GM18951 (cell line): Measurements from ENCODE around the gene RPS3A.
"Not testable (repeated sequence)": the region's sequence is repeated elsewhere in the genome, so short reads cannot be mapped to it uniquely, and the experiment has no call there.

ENCODE experiments used
- POLR2A ChIP-seq: IDR thresholded peaks from 4 replicates; pipeline ENCODE4 v1.6.1; 2011; ENCODE audit warnings: mild to moderate bottlenecking; ENCODE audit not compliant: insufficient read length, insufficient read depth; ENCODE audit errors: extremely low read depth
- in situ Hi-C: fragments of 300-500 bp; cut with MboI; formaldehyde crosslinking; loops from one replicate; pipeline ENCODE4 v1.12.0; 2022; ENCODE audit warnings: low sequenced_read_pairs, mixed read lengths, inconsistent platforms; ENCODE audit not compliant: unreplicated experiment

Gene RPS3A

GRCh38 chr4:151099229-151099975, at the start of gene RPS3A:
TSS of gene RPS3A (plus strand) at chr4:151099628. CDS start at chr4:151099653, 25 bp downstream.
- peak; percentile 96 for TF ChIP-seq POLR2A
- in situ Hi-C loops: no loop called here

DNA sequence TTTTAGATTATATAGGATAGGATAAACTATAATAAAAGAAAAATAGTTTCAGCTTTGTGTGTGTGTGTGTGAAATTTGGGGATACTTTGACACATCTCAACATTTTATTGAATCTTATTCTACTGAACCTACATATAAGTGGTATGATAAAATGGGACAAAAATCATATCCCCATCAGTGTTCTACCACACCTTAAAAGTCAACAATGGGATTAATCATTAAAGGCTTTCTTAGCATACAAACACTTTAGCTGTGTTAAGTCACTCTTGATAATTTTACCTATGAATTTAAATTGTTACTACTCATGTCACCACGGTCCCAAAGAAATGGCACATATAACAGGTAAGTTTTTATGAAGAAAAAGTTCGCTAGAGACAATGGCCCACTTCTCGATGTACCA, 46.6 kb upstream of the RPS3A start:
- no peak for TF ChIP-seq POLR2A
- in situ Hi-C loops: no loop called here

DNA sequence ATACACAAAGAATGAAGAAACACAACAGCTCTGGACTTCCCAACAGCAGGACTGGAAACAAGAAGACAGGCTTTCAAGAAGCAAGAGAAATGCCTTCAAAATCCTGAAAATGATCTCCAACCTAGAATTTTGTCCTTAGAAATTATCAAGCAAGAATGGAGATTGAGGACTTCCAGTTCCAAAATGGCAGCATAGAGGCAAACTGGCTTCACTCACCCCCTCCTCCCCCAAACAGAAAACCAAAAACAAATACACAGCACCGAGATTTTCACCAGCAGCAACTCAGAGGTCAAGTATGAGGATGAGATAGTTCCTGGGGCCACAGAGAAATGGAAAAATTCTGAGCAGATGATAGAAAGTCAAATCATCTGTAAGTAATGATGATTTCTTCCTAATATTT, 43.9 kb upstream of the RPS3A start:
- TF ChIP-seq POLR2A: no peak
- in situ Hi-C loops: no loop called here

DNA sequence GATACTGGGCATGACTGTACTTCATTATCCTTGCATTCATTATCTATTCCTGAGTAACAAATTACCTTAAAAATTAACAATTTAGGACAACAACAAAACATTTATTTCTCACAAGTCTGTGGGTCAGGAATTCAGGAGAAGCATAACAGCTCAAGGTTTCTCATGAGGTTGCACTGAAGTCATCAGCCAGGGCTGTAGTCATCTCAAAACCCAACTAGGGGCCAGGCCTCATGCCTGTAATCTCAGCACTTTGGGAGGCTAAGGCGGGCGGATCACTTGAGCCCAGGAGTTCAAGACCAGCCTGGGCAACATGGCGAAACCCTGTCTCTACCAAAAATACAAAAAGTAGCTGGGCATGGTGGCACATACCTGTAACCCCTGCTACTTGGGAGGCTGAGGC, 36.3 kb upstream of the RPS3A start:
- in situ Hi-C loops: not testable (repeated sequence)

DNA sequence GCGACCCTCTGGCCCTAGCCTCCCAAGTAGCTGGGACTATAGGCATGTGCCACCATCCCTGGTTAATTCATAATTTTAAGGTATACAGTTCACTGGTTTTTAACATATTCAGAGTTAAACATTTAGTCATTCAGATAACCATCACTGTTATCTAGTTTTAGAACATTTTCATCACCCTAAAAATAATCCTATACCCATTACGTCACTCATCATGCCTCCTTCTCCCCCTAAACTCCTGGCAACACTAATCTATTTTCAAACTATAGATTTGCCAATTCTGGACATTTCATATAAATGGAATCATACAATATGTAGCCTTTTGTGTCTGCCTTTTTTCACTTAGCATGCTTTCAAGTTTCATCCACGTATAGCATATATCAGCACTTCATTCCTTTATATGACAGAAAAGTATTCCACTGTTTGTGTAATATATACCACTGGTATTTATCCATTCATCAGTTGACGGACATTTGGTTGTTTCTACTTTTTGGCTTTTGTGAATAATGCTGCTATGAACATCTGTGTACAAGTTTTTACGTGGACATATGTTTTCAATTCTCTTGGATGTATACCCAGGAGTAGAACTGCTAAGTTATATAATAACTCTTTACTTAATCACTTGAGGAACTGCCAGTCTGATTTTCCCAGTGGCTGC, 32.0 kb upstream of the RPS3A start:
- no peak for TF ChIP-seq POLR2A
- in situ Hi-C loops: no loop called here

DNA sequence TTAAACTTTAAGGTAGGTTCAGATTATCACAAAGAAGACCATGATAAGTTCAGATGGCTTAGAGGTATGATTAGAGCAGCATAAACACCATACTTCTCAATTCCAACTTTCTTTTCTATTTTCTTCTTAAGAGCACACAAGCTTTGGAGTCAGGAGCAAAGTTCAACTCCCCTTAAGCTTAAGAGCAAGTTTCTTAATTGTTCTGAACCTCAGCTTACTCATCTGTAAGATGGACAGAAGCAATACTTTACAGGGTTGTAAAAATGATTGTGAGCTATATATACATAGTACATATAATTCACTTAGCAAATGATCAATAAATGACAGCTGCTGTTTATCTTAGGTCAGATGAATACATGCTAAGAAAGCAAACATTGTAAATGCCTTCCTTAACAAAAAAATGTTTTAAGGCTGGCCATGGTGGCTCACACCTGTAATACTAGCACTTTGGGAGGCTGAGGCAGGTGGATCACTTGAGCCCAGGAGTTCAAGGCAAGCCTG, 25.0 kb upstream of the RPS3A start:
- in situ Hi-C loops: no loop called here
- no peak for TF ChIP-seq POLR2A

GRCh38 chr4:151077978-151078377, 21.4 kb upstream of the RPS3A start:
- in situ Hi-C loops: not testable (repeated sequence)

DNA sequence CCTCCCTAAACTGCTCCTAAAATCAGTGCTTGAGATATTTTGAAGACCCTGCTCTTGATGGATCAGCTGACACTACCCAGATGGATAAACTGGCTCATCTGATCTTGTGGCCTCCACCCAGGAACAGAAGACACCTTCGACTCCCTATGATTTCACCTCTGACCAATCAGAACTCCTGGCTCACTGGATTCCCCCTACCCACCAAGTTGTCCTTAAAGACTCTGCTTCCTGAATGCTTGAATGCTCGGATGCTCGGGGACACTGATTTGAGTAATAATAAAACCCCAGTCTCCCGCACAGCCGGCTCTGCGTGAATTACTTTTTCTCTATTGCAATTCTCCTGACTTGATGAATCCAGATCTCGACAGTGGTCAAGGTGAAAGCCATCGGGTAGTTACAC, 12.0 kb upstream of the RPS3A start:
- in situ Hi-C loops: no loop called here
- no peak for TF ChIP-seq POLR2A

DNA sequence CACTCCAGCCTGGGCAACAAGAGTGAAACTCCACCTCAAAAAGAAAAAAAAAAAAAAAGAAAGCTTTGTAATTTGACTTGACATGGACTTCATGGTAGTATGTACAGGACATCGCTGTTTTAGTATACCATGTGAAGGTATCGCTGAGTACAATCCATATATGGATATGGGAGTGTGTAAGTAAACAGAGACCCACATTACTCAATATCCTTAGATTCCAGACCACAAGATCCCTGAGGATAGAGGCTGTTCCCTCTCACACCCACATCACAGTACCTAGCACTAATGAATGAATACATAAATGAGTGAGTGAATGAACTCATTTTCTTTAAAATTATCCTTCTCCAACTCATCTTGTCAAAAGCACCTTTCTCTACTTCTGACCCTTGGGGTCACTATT, 8.4 kb upstream of the RPS3A start:
- in situ Hi-C loops: no loop called here
- TF ChIP-seq POLR2A: no peak

DNA sequence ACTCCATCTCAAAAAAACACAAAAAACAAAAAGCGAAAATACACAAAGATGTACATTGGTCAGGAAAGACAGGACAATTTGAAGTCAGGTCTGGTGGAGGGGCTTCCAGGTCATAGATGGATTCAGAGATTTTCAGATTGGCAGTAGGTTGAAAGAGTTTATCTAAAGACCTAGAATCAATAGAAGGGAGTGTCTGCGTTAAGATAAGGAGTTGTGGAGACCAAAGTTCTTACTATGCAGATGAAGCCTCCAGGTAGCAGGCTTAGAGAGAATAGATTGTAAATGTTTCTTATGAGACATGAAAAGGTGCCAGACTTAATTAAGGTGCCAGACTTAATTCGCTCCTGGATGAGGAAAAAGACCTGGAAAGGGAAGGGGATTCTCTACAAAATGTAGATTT, 6.9 kb upstream of the RPS3A start:
- TF ChIP-seq POLR2A: no peak
- in situ Hi-C loops: no loop called here

- no peak for TF ChIP-seq POLR2A
- in situ Hi-C loops: no loop called here
Measured at GRCh38 chr4:151093203-151093602, 6.2 kb upstream of the RPS3A start.

DNA sequence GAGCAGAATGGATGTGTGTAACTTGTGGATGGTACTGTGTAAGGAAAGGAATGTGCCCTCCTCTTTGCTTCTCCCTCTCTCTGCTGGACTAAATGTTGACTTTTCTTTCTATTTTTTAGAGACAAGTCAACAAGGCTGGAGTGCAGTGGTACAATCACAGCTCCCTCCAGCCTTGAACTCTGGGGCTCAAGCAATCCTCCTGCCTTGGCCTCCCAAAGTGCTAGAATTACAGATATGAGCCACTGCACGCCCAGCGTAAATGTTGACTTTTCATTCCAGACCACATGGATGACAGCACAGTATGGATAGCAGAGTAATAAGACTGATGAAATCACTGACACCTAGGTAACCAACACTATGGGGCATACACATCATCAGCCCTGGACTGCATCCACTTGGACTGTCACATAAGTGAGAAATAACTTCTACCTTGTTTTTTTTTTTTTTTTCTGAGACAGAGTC, 5.1 kb upstream of the RPS3A start:
- in situ Hi-C loops: no loop called here
- no peak for TF ChIP-seq POLR2A

- in situ Hi-C loops: no loop called here
- TF ChIP-seq POLR2A: no peak
Measured at GRCh38 chr4:151095142-151095541, 4.3 kb upstream of the RPS3A start.

DNA sequence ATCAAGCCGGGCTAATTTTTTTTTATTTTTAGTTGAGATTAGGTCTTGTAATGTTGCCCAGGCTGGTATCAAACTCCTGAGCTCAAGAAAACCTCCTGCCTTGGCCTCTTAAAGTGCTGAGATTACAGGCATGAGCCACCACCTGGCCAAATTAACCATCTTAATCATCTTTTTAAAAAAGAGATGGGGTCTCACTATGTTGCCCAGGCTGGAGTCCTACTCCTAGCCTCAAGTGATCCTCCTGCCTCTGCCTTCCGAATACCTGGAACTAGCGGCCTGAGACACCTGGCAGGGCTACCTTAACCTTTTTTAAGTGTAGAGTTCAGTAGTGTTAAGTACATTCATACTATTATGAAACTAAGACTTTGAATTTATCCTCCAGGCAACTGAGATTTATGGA, 1.7 kb upstream of the RPS3A start:
- TF ChIP-seq POLR2A: no peak
- in situ Hi-C loops: no loop called here

DNA sequence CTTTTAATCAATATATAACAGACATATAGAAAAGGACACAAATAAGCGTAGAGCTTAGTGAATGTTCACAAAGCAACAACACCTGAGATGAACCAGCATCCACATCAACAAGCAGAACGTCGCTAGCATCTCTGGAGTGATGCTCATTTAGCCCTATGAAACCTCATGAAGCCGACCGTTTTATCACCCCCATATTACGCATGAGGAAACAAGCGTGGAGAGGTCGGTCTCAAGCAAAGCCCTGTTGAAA, 524 bp upstream of the RPS3A start:
- in situ Hi-C loops: no loop called here
- no peak for TF ChIP-seq POLR2A

DNA sequence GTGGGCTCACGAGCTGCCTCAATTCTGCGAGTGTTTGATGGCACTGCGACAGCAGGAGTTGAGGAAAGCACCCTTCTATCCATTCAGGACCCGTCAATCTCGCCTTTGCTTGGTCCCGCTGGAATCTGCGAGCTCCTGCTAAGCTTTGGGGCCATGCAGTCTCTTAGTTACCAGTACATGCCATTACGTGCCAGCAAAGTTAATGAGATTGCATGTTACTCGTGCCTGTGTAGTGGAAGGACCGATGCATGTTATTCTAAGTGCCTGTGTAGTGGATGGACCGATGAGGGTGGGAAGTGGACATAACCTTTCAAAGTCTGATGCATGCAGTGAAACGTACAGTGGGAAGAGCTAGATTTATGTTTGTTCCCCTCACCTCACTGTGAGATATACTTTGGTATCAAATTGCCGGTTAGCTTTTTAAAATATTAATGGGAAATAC, 569 bp downstream of the RPS3A start:
- in situ Hi-C loops: no loop called here
- no peak for TF ChIP-seq POLR2A
